Activated CD8-positive, alpha-beta T cell treated with anti-CD3 and anti-CD28 coated beads for 36 hours (primary cell): ENCODE data around the gene EPHA5. TPM values are rescaled to one million over a fixed set of nuclear protein-coding genes. Genes with fewer than 3 reads are reported as not detected.
"Not testable (repeated sequence)": the region's sequence is repeated elsewhere in the genome, so short reads cannot be mapped to it uniquely, and the experiment has no call there.

Experiments
- ATAC-seq: fragments of 200-7000 bp; cut with Tn5 transposase; one replicate; pipeline ENCODE4 v1.10.0; 2021; ENCODE audit warnings: mild to moderate bottlenecking, moderate library complexity
- CTCF ChIA-PET: fragments of 350-600 bp; sonication (Branson Sonifier 250); formaldehyde crosslinking; loops from one replicate; lab custom pipeline; 2021; ENCODE audit warnings: antibody characterized with exemption; lab: Charles Lee
- POLR2A ChIA-PET: fragments of 350-600 bp; sonication (Branson Sonifier 250); formaldehyde crosslinking; loops from one replicate; lab custom pipeline; 2021; ENCODE audit warnings: antibody characterized with exemption; lab: Charles Lee
- DNase-seq: peaks from one replicate; pipeline ENCODE4 v3.0.0-alpha.2; 2020
- H3K27ac Mint-ChIP-seq: one replicate; pipeline ENCODE4 v1.8.0; 2021; ENCODE audit warnings: mild to moderate bottlenecking, mixed read lengths
- H3K27me3 Mint-ChIP-seq: one replicate; pipeline ENCODE4 v1.8.0; 2021; ENCODE audit warnings: mixed read lengths
- H3K36me3 Mint-ChIP-seq: one replicate; pipeline ENCODE4 v1.8.0; 2021; ENCODE audit warnings: low read depth, mixed read lengths
- H3K4me1 Mint-ChIP-seq: one replicate; pipeline ENCODE4 v1.8.0; 2021; ENCODE audit warnings: low read depth, mixed read lengths
- H3K4me3 Mint-ChIP-seq: one replicate; pipeline ENCODE4 v1.8.0; 2021; ENCODE audit warnings: mild to moderate bottlenecking, moderate library complexity, mixed read lengths
- H3K9me3 Mint-ChIP-seq: one replicate; pipeline ENCODE4 v1.8.0; 2021; ENCODE audit warnings: mixed read lengths
- CTCF ChIP-seq: fragments of 200-600 bp; IDR thresholded peaks from one replicate; pipeline ENCODE4 v1.8.0; 2022; ENCODE audit warnings: antibody characterized with exemption, mild to moderate bottlenecking
- intact Hi-C: fragments of 100-400 bp; cut with micrococcal nuclease; formaldehyde crosslinking; loops from one replicate; pipeline ENCODE4 v1.10.0; 2022
- total RNA-seq, 2 experiments: library from RNA; stranded (reverse); gene quantifications; one replicate each; pipeline ENCODE4 v1.2.3, GENCODE V29; 2021

Gene EPHA5
- total RNA-seq, 2 experiments from 2014 or later = not detected

DNA sequence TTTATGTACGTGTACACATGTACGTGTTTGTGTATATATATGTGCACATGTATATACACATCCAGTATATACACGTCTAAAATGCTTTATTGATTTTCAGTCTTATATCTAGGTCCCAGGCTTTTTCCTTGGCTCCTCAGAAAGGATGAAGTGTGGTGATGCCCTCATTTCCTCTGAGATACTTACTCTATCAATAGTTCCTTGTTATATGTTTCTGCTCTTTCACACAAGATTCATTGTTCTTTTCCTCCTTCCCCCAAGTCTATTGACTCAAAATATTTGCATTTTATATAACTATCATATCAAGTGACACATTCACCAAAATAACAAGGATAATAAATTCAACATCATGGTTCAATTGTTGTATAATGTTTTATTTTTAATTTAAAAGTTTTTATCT is 359.2 kb downstream of the EPHA5 start:
- no peak overlapping the region for H3K4me3 Mint-ChIP-seq
- POLR2A ChIA-PET = no interaction called here

DNA sequence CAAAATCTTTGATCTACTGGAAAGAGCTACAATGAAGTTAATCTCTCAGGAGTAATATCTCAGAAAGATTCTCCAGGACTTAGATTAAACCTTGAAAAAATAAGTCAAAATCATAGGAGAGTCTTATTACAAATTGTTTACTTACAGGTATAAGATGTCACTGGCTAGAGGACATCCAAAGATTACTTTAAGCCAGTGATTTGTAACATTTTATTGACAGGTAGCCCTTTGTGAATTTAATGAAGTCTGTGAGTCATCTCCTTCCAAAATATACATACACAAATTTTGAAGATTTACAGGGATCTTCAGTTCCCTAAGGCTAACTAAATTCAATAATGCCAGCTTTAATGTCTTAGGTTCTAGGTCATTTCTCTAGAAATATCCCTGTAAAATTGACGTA is 359.7 kb downstream of the EPHA5 start:
- CTCF ChIA-PET = no interaction called here
- Mint-ChIP-seq H3K27me3 (no peaks in the 10 kb centered on the region), H3K36me3 (no peaks in the 10 kb centered on the region), H3K27ac (no peak overlapping the region), H3K9me3 (peaks cover 3% of the 10 kb centered on the region), H3K4me1 (no peaks in the 10 kb centered on the region), H3K4me3 (no peak overlapping the region)
- no peak for ATAC-seq
- POLR2A ChIA-PET = no interaction called here
- intact Hi-C loops = no loop called here
- no peak for TF ChIP-seq CTCF
- no peak for DNase-seq

More for the DNA sequence above, 359.2 kb downstream of the EPHA5 start:
- no peak for ATAC-seq
- Mint-ChIP-seq H3K27ac (no peak overlapping the region), H3K27me3 (no peaks in the 10 kb centered on the region), H3K36me3 (no peaks in the 10 kb centered on the region), H3K9me3 (peaks cover 3% of the 10 kb centered on the region), H3K4me1 (no peaks in the 10 kb centered on the region)
- no peak for TF ChIP-seq CTCF
- CTCF ChIA-PET = no interaction called here
- intact Hi-C loops = no loop called here
- DNase-seq = no peak

- H3K27me3 Mint-ChIP-seq, DNase-seq, H3K27ac Mint-ChIP-seq, POLR2A ChIA-PET, H3K9me3 Mint-ChIP-seq, intact Hi-C loops, H3K4me1 Mint-ChIP-seq, H3K36me3 Mint-ChIP-seq, H3K4me3 Mint-ChIP-seq, CTCF ChIA-PET, ATAC-seq: not testable (repeated sequence)
These were observed 361.7 kb downstream of the EPHA5 start for GRCh38 chr4:65308626-65309025.

- H3K4me1 Mint-ChIP-seq = no peaks in the 10 kb centered on the region
- H3K36me3 Mint-ChIP-seq = no peaks in the 10 kb centered on the region
- H3K27ac Mint-ChIP-seq = no peak overlapping the region
- TF ChIP-seq CTCF = no peak
- ATAC-seq = no peak
- H3K4me3 Mint-ChIP-seq = no peak overlapping the region
- ChIA-PET POLR2A (interaction anchor here (0.6 kb wide), 1 partner anchor 54 kb away, joined by 3 read pairs; no protein-coding TSS in a partner anchor), CTCF (no interaction called here)
- peaks cover 6% of the 10 kb centered on the region for H3K9me3 Mint-ChIP-seq
- intact Hi-C loops = no loop called here
- H3K27me3 Mint-ChIP-seq = no peaks in the 10 kb centered on the region
- DNase-seq = no peak
These were observed 368.1 kb downstream of the EPHA5 start for GRCh38 chr4:65302145-65302544.

- TF ChIP-seq CTCF = no peak
- Mint-ChIP-seq H3K27me3 (no peaks in the 10 kb centered on the region), H3K36me3 (no peaks in the 10 kb centered on the region), H3K4me1 (no peaks in the 10 kb centered on the region), H3K9me3 (peaks cover 7% of the 10 kb centered on the region), H3K4me3 (no peak overlapping the region), H3K27ac (no peak overlapping the region)
- intact Hi-C loops = no loop called here
- POLR2A ChIA-PET = no interaction called here
- CTCF ChIA-PET = no interaction called here
- ATAC-seq = no peak
- no peak for DNase-seq
These were observed 374.0 kb downstream of the EPHA5 start for GRCh38 chr4:65296246-65296645.

- CTCF ChIA-PET = no interaction called here
- Mint-ChIP-seq H3K36me3 (no peaks in the 10 kb centered on the region), H3K9me3 (peaks cover 7% of the 10 kb centered on the region), H3K27me3 (no peaks in the 10 kb centered on the region), H3K27ac (no peak overlapping the region), H3K4me1 (no peaks in the 10 kb centered on the region), H3K4me3 (no peak overlapping the region)
- ATAC-seq (no peak), DNase-seq (no peak)
- TF ChIP-seq CTCF = no peak
- intact Hi-C loops = no loop called here
- POLR2A ChIA-PET = no interaction called here
These were observed 383.2 kb downstream of the EPHA5 start for GRCh38 chr4:65287071-65287470.
